GF-D8 (cell line): ENCODE results near the gene EBF4.
"Not testable (repeated sequence)": the region's sequence is repeated elsewhere in the genome, so short reads cannot be mapped to it uniquely, and the experiment has no call there.

Experiments used
- DNase-seq: peaks from one replicate; lab custom pipeline; 2025; lab: John Stamatoyannopoulos, UW

EBF4 gene

DNA sequence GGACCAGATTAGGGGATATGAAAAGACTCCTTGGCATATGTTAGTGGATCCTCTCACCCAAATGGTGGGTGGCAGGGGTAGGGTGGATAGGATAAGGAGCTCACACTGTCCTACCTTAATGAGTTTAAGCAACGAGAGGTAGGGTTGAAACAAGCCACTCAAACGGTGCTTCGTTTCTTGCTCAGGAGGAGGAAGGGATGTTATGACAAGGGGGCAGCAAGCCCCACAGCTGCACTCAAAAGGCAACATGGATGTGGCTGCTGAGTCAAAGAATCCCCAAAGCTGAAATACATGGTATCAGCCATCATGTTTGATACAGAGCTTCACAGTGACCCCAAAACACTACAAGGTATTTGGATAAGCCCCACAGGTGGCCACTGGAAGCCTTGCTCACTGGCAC is 20.1 kb upstream of the EBF4 start:
- DNase-seq: no peak

DNA sequence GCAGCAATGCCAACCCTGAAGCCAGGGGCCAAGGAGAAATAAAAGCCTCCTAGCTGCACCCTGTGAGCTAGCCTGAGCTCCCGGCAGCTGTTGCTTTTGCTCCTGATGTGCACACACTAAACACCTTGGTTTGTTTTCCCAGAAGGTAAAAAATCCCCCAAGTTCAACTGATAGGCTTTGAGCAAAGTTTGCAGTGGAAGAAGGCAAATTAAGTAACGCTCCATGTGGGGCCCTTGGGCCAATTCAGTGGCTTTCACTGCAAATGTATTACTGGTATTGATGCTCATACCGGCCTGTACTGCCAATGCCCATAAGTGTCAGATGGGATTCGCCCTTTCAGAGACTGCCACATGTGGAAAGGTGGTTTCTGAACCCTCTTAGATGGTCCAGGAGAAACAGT is 19.1 kb upstream of the EBF4 start:
- DNase-seq: no peak

DNA sequence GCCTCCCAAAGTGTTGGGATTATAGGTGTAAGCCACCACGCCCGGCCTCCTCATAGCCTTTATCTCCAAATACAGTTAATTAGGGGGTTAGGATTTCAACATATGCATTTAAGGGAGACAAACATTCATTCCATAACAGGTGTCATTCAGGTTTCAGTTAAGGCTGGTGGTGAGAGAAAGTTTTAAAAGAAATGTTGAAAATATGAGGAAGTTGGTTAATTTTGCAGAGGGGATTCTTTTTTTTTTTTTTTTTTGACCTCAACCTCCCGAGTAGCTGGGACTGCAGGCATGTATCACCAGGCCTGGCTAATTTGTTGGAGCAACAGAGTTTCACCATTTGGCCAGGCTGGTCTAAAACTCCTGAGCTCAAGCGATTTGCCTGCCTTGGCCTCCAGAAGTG is 12.5 kb upstream of the EBF4 start:
- peak; percentile 50 for DNase-seq

DNA sequence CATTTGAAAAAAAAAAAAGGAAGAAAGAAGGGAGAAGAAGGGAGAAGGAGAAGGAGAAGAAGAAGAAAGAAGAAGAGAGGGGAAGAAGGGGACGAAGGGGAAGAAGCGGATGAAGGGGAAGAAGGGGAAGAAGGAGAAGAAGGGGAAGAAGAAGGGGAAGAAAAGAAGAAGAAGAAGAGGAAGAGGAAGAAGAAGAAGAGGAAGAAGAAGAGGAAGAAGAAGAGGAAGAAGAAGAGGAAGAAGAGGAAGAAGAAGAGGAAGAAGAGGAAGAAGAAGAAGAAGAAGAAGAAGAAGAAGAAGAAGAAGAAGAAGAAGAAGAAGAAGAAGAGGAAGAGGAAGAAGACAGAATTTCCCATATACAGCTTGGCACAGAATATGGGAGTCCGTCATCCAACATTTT is 10.5 kb upstream of the EBF4 start:
- not testable (repeated sequence) for DNase-seq

DNA sequence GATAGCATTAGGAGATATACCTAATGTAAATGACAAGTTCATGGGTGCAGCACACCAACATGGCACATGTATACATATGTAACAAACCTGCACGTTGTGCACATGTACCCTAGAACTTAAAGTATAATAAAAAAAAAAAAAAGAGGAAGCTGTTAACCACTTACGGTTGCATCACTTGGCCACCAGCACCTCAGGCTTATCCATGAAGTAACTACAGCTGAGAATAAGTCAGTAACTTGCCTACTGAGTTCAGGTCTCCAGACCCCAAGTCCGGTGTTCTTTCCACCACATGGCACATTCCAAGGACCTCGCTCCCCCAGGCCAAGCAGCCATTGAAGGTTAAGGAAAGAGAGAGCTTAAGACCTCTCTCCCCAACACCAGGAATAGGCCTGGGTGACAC is 7.8 kb upstream of the EBF4 start:
- DNase-seq: peak; percentile 91

DNA sequence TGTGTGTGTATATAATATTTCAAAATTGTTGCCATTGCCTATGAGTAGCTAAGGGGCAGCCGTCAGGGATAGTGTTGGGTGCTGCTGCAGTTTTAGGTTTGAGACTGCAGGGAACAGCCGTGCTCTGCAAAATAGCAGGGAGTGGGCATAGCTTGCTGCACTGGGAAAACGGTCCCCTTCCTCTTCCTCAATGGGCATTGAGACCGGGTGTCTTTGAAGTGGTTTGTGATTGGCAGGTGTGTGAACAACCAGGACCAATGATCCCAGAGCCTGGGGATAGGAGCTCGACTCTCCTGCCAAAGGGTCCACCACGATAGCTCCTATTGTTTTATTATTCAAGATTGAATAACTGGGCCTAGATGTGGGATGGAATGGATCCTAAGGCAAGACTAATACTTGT is 5.1 kb upstream of the EBF4 start:
- DNase-seq: no peak

DNA sequence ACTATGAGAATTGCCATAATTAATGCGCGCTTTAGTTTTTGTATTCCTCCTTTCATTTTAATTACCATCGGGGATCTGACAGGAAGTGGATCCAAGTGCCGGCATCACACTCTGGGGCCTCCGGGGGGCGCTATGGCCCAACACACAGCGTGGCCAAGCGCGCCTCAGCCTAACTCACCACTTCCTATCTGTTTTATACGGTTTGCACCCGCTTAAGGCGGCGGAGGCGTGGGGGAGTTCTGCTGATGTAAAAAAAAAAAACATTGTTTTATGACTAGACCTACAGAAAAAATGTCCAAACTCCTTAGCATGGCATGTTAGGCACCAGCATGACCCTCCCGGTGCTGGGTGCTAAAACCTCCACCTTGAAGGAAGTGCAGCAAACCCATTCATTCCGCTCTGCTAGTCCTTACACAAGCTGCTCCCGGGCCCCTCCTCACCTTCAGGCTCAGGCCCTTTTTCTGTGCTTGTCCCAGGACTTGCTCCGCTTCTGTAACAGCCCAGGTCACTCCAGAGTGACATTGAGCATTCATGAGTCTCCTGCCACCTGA is 4.5 kb upstream of the EBF4 start:
- DNase-seq: peak; percentile 67

DNA sequence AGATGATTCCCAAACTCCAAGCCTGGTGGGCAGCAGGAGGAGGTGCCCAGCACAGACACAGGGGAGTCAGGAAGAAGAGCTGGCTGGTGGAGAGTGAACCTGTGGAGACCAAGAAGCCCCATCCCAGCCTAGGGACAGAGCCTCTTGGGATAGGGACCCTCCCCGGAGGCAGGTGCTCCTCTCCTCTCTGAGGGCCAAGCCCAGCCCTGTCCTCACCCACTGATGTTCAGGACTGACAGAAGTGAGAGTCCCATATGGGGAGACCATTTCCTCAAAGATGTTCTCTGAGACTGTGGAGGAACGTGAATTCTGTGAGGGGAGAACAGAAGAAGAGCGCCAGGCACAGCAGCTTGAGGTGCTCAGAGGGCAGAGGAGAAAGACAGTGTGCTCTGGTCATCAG is 2.4 kb upstream of the EBF4 start:
- DNase-seq: no peak

DNA sequence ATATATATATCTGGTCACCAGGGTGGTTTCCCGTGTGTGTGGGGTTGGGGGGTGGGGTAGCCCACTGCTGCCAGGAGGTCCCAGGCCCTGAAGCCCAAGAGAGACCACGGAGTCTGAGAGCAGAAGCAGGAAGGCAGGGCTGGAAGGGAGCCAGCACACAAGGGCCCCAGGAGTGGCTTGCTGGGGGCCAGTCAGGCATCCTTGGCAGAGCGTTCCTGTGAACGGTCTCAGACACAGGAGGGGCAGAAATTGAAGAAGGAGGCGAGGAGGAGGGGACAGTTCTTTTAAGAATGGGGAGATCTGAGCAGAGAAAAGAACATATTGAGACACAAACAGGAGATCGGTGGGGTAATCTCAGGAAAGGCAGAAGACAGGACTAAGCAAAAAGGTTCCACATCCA is 1.9 kb upstream of the EBF4 start:
- DNase-seq: no peak

DNA sequence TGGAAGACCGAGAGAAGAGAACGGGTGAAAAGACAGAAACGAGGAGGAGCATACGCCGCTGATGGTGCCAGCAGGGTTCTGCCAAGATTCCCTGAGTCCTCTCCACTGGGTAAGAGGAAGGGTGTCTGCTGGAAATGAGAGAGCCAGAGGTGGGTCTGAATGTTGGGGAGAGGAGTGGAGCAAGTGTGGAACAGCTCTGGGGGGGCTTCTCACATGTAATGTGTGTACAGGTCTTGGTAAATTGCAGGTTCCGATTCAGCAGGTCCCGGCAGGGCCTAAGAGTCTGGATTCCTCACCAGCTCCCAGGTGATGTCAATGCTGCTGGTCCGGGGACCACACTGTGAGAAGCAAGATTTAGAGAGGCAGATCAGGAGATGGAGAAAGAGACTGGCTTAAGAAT is 1.5 kb upstream of the EBF4 start:
- DNase-seq: no peak

DNA sequence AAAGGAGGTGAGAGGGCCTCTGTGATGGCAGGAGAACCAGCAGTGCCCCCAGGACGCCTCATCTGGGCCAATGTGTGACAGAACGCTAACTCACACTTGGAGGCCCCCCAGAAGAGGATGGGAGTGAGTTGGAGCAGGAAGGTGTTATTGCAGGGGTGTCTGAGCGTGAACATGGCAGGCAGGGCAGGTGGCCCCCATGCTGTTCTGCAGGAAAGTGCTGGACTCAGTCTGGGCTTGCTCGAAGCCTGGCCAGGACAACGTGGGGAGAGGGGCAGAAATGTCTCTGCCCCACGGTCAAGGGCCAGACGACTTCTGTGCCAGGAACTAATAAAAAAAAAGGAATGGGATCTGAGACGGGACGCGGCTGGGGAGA is 931 bp upstream of the EBF4 start:
- DNase-seq: no peak

DNA sequence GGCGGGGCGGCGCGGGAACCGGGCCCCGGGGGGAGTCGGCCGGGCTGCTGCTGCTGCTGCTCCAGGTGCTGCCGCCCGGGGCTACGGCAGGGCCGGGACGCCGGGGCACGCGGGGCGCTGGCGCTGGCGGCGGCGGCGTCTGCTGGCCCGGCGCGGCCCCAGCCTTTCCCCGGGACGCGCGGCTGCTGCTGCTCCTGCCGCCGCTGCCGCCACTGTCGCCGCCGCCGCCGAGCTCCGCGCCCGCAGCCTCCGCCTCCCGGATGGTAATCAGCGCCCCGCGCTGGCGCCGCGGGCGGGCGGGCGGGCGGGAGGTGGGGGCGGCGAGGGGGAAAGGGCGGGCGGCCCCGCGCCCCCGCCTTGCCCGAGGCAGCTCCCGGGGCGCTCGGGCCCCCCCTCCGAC is 306 bp downstream of the EBF4 start:
- no peak for DNase-seq

DNA sequence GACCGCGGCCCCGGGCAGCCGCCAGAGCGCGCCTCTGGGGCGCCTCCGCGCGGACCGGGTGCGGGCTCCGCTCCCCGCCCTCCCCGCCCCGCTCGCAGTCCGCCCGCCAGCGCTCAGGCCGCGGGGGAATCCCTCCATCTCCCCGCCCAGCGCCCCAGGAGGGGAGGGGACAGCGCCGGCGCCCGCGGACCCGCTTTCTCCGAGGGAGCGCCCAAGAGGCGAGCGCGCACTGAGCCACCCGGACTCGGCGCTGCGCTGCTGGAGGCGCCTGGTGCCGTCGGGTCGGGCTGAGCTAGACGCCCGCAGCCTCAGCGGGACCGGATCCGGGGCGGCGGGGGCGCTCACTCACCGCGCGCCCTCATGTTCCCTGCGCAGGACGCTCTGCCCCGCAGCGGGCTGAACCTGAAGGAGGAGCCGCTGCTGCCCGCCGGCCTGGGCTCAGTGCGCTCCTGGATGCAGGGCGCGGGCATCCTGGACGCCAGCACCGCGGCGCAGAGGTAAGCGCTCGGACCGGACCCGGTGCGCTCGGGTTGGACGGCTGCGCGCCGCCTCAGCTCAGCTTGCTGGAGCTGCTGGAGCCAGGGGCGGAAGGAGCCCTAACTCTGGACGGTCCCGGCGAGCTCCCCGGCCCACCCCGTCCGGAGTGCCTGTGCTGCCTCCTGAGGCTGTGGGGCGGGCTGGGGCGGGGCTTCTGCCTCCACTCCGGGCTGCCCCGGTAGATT is 867 bp downstream of the EBF4 start:
- DNase-seq: no peak

DNA sequence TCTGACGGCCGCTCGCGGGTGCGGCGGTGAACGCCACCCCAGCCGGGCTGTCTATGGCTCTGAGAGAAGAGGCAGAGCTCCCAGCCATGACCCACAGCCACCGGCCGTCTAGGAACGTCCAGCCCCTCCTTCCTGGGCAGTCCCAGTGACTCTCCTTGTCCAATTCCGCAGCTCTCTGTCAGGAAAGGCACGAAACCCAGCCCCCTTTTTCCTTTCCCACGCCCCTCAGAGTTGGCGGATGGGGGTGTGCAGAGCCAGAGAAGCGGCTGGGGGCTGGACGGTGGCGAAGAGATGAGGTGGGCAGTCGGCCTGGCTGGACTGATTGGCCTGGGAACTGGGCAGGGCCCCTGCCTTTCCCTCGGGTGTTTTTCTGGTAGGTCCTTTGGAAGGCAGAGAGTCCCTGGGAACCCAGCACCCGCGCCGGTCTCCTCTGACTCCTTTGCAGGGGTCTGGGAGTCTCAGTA is 1.5 kb downstream of the EBF4 start:
- DNase-seq: no peak

DNA sequence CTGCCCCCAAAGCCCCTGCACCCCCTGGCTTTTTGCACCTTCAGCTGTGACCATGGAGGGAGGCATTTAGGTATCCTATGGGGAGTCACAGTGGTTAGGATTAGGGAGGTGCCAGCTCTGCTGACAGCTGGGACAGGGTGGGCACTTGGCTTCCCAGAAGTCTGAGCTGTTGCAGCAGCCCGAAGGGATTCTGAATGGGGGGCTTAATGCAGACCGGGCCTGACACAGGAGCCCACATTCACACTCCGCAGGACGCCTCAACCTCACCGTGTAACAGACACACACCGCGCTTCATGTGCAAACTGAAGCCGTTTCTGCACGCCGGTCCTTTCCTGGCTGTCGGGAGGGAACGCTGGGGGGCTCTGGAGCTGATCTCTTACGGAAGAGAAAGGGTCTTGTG is 1.9 kb downstream of the EBF4 start:
- DNase-seq: no peak

DNA sequence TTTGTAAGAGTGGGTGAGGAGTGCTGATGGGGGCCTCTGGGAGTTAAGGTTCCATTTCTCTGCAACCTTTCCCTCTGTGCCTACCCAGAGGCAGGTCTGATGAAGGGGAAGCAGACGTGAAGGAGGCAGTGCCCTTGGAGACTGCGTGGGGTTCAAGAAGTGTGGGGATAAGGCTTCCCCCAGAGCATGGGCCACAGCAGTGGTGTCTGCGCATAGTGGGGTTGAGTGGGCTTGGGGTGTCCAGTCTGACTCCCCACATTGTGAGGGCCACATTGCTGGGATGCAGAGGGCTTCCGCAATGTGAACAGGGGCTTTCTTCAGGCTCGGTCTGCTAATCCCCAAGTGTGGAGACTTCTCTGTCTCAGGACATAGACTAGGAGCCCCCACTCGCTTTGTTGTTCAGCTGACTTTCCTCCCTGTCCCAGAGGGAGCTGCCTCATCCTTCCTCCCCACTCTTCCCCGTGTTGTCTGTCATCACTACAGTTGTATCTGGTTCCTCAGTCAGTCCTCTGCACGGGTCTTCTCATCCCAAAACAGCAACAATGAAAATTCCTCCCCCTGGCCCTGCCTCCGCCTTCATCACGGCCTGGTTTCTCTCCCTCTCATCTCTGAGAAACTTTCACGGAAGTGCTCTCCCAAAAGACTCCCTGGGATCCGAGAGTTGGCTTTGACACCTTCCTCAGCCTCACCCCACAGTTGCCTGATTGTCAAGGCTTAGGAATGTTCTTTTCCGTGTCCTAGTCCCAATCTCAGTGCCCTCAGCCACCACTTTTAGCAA is 2.8 kb downstream of the EBF4 start:
- no peak for DNase-seq

DNA sequence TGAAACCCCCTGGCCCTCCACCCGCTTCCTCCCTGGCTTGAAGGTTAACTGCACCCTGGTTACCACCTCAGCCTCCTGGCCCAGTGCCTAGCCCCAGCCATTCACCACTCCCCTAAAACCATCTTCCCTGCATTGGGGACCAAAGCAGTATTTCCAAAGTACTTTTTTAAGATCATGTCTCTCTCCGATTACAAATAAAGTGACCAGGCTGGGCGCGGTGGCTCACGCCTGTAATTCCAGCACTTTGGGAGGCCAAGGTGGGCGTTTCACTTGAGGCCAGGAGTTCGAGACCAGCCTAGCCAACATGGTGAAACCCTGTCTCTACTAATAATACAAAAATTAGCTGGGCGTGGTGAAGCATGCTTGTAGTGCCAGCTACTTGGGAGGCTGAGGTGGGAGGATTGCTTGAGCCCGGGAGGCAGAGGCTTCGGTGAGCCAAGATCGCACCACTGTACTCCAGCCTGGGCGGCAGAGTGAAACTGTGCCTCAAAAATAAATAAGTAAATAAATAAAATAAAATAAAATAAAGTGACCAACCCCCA is 3.5 kb downstream of the EBF4 start:
- not testable (repeated sequence) for DNase-seq

DNA sequence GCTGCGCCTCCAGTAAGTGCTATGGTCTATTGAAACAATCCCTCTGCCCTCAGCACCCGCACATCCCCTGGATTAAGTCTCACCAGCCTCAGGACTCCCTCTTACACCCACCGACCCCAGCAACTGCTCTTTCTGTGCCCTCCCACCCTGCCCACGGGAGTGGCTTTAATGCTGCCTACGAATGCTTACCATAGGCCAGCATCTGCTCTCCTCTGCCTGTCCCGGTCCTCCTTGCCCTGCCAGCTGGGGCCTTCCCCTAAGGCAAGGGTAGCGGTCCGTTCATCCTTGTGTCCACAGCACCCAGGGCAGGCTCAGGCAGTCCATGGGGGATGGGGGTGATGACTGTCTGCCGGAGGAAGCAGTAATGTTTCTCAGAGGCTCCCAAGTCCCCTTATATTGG is 4.1 kb downstream of the EBF4 start:
- DNase-seq: no peak

DNA sequence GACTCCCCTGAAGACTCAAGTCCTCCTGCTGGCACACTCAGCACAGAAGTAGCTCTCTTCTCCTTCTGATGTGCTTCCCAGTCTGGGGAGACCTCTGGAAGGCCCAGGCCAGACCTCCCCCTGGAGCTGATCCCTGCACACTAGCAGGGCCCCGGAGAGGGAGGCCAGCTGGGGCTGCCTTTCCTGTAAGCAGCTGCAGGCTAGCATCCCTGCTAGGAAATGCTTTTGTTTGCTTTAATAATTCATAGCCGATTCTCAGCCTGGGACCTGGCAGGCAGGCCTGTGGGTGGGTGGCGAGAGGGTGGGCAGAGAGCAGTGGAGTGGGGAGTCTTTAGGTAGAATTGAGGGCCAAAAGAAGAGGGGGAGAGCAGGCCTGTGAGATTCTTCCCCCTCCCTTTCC is 5.2 kb downstream of the EBF4 start:
- no peak for DNase-seq

DNA sequence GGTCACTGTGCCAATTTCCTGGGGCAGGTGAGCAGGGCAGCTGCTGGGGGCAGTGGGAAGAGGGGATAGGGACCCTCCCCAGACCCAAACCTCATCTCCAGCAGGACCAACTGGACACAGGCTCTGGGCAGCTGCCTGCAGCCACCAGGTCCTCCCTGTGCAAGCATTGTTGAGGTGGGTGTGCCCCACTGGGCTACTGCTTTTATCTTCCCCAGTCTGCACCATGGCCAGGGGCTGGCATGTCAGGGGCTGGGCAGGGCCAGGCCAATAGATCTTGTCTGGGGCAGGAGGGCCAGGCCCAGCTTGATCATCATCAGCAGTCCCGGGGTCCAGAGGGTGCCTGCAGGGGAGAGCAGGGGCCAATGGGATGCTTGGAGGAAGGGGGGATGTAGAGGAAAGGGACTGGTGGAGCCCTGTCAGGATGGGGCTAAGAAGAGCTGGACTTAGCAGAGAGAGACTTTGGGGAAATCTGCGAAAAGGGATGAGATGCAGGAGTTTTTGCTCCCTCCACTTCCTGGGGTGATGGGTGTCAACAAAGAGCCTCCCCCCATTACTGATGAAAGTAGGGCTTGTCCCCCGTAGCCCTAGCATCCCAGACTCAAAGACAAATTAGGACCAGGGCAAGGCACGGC is 5.7 kb downstream of the EBF4 start:
- no peak for DNase-seq

DNA sequence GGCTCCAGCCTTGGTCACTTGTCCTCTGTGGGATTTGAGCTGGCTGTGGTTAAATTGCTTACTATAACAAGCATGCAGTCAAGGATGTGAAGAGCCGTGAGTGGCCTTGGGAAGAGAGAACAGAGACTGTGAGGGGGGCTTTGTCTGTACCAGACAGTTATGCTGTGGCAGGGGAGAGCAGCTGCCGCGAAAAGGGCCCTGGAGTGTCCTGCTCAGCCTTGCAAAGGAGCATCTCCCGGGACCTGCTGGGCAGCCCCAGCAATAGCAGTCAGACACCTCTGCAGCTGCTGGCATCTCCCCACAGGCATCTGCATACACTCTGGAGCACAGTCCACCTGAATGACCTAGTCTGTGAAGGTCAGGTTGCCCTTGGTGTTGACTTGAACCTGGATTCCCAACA is 6.3 kb downstream of the EBF4 start:
- DNase-seq: no peak

DNA sequence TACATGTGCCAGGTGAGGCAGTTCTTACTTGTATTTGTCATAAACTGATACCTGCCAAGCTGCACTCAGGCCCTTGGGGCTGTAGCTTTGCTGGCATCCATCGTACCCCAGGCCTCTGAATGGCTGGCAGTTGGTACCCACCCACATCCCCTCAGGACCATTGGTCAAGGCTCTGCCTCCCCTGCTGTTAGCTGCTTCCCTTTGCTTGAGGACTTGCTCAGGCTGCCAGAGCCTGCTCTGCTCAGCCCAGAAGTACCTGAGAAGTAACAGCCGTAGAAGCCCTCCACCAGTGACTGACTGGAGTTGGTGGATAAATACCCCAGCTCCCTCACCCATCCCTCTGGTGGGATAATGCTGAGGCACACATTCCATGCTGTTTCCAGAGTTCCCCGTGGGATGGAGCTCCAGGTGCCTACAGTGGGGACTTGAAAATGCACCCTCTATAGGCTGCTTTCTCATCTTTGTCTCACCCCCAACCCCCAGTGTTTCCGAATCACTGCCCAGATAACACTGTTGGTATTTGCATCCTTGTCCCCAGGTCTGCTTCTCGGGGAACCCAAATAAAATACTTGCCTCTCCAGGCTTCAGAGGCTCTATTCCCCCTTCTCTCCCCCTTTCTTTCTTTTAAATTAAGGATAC is 7.3 kb downstream of the EBF4 start:
- no peak for DNase-seq
